Midbrain (tissue), 1 donor: ENCODE data around the gene TRAF3.
"Not testable (repeated sequence)": the region's sequence is repeated elsewhere in the genome, so short reads cannot be mapped to it uniquely, and the experiment has no call there.

Experiments
- DNase-seq: peaks from one replicate; lab custom pipeline; 2025; lab: John Stamatoyannopoulos, UW

Gene TRAF3

DNA sequence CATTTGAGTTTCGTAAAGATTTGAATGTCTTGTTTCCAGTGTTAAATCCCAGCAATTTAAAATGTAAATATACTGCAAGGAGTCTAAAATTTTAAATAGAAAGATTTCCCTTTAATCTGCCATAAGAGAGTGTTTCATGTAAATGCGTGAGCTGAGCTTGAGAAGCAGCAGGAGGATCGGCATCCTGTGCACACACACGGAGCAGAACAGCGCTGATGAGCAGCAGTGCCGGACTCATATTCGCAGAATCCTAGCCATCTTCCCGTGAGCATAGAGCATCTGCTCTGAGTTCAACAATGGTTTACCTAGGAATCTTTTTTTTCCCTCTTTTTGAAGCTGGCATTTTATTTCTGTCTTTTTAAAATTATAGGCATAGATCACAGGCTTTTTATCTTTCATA is 115.4 kb downstream of the TRAF3 start:
- no peak for DNase-seq

DNA sequence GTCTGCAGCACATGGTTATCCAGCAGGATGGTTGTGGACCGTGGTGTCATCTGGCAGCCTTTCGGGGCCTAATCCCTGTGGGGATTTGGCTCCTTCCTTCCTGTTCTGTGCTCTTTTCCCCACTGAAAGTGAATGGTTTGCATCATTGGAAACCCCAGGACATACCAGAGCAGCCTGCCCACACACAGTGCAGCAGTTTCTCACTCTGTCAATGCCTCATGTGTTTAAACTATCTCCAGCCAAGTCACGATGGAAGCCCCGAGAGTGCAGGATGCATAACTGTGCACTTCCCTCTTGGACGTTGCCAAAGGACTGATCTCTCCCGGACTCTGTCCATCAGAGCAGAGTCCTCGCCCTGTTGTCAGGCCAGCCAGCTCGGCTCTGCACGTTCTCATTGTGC is 116.2 kb downstream of the TRAF3 start:
- no peak for DNase-seq

DNA sequence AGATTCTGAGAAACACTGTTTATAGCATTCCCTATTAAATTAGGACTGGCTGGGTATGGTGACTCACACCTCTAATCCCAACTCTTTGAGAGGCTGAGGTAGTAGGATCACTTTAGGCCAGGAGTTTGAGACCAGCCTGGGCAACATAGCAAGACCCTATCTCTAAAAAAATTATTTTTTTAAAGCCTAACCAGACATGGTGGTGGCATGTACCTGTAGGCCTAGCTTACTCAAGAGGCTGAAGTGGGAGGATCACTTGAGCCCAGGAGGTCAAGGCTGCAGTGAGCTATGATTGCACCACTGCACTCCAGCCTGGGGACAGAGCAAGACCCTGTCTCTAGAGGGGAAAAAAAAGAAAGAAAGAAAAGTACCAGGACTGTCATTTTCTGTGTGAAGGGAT is 119.5 kb downstream of the TRAF3 start:
- not testable (repeated sequence) for DNase-seq

DNA sequence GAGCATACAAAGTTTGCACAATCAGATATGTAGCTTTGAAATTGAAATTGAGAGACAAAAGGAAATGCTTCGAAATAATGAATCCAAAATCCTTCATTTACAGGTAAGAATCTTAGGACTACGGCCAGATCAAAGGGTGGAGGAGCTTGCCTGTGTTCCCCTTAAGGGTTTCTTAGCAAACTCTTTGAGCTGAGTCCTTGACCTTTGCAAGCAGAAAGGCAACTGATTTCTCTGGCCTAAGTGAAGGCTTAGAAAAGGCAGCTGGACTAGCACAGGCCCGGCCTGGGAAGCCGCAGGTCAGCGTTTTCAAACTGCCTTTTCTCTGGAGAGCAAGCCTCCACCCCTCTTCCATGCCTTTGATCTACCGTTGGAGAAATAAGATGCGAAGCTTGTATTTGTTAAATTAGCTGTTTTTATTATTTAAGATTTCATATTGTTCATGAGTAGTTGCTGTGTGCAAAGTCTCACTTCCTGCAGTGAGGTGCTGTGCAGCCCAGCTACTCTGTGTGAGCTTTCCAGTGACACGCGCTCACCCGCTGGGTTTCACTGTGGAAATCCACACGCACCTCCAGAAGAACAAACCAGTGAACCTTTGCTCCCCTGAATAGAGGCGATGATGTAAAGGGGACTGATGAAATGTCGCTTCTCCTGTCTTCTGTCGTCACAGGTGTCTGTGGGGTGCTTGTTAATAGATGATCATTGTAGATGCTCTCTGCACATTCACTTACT is 120.2 kb downstream of the TRAF3 start:
- no peak for DNase-seq

DNA sequence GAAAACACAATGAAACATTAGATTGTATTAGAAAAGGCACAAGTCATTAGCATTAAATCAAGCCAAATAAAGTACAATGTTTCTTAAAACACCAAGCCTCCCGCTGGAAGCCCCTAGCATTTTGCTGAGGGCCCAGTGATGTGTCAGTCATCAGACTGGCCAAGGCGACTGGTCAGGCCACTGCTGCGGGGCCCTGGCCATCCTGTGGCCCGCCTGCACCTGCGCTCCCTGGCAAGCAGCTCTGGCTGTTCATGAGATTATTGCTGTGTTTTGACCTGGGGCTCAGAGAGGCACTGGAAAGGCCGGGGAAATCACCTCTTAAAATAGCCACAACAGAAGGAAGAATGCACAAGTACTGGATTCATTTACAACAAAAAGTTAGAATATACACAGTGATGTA is 121.0 kb downstream of the TRAF3 start:
- no peak for DNase-seq

DNA sequence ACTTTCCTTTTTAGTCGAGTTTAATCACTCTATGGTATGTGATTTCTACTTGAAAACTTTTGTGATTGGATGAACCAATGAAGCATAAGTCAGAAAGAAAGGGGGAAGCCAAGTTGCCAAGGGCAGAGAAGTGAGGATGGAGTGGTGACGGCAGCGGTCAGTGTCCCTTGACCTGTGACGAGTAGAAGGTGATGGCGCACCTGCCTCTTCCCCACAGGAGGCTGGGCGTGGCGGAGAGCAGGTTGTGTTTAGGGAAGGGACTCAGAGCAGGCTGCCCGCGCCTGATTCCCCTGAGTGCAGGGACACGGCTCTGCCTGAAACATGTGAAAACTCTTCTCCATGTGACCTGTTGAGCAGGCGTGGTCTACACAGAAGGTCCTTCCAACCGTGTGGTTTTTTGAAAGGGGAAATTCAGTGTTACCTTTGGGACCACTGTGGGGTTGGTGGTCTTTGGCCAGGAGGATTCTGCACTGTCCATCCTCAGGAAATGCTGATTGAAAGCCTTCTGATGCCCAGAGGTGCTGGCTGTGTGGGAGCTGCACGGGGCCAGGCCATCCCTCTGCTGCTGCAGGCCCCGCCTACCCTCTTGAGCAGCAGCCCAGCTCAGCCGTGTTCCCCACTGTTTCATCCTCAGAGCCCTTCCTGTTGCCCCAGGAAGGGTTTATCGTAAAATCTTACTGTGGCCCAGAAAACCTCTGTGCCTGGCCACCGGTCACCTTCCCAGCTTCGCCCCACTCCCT is 121.7 kb downstream of the TRAF3 start:
- no peak for DNase-seq

DNA sequence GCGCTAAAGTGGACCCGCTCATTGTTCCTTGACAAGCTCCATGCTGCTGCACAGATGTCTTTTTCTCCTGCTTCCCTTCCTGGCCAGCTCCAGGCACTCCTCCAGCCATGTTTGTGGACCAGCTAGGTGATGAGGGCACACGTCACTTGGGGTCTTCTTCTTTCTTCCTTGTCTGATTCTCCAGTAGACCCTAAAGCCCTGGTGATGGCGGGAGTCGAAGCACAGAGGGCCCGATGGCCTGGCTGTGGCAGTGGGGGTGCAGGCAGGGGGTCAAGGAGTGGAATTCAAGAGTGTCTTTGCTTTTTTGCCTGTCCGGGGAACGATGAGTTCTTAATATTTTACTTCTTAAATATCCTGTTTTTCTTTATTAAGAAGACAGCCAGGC is 122.3 kb downstream of the TRAF3 start:
- DNase-seq: no peak

DNA sequence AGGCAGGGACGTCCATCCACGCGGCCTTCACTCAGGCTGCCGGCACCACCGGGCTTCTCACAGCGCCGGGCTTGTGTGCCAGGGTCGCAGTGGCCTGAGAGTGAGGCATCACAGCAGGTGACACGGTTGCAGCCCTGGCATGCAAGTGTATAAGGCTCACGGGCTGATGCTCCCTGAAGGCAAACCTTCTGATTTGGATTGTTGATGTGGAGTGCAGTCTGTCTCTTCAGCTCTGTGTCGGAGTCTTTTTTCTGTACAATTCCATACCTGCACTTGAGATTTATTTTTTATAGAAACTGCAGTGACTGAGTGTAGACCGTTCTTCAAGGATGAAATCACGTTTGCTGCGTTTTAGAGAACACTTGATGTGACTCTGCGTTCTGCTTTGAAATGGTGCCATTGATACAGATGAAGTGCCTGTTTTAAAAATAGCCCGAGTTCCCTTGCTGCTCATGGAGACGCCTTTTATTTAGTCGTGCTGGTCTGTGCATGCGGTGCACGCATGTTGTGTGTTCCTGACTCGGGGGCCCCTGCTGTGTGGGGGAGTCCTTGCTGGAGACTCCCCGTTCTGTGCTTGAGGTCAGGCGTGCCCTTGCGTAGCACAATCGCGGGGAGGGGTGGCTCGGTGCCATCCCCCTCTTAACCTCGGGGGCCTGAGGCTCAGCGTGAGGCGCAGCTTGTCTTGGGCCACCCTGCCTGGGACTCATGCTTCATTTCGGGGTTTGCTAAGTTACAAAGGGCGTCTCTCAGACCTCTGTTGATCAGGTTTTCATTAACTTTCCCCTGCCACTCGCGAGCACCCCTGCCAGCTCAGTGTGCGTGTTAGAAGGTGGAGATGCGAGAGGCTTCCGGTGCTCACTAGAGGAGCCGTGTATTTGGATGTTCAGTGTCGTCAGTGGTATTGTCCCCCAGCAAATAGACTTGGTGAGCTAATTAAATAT is 123.7 kb downstream of the TRAF3 start:
- no peak for DNase-seq

DNA sequence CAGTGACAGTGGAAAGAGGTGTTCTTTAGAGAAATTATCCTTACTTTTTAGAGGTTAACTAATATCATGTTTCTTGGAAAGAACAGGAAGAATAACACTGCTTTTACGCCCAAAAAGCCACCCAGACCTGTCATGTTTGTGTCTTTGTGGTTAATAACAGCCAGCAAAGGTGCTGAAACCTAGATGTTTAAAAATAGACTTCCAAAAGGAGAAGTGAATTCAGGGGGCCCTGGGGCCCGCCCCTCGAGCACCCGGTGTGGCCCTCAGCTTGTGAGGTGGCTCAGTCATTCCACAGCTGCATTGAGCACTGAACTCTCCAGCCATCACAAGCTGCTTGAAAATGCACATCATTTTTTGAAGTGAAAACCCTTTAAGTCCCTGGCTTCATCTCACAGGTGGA is 124.4 kb downstream of the TRAF3 start:
- no peak for DNase-seq

DNA sequence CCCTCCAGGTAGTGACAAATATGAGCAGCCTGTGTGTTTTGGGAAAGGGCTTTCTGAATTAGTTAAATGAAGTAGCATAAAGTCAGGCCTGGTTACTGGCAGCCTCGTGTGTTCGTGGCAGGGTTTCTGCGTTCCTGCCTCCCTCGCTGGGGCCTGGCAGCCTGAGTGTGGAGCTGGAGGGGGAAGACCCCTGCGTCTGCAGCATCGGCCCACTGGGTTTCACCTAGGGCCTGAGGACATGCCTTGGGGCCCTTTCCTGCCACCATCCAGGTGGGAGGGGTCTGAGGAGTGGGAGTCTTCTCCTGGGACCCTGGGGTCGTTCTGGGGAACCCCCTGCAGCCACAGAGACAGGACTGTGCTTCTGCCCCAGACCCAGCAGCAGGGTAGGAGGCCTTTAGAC is 124.8 kb downstream of the TRAF3 start:
- no peak for DNase-seq

DNA sequence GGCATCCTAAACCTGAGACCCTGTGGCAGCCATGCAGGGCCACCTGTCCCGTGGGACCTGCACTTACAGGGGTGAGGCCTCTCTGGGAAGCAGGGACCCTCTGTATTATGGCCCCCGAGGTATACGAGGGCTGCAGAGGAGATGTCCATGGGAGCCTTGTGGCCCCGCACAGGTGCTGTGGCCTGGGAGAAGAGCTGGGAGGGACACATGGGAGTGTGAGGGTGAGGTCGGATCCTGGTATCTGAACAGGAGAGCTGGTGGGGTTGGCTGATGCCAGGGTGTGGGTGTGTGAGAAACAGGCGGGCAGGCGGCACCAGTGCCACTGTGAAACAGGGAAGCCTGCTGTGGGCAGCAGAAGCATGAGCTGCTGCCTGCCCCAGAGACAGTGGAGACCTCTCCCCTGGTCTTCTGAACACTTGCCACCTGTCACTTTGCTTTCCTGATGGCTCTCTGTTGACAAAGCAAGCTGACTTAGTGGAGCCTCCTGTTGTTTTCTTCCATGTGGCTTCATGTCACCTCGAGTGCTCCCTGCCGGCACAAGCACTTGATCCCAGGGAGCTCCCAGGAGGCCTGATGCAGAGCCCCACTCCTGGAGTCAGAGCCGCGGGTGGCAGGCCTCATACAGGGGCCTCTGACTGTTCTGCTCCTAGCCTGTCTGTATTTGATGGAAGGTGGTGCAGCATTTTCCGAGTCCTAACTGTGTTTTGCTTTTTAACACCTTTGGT is 125.4 kb downstream of the TRAF3 start:
- DNase-seq: no peak

DNA sequence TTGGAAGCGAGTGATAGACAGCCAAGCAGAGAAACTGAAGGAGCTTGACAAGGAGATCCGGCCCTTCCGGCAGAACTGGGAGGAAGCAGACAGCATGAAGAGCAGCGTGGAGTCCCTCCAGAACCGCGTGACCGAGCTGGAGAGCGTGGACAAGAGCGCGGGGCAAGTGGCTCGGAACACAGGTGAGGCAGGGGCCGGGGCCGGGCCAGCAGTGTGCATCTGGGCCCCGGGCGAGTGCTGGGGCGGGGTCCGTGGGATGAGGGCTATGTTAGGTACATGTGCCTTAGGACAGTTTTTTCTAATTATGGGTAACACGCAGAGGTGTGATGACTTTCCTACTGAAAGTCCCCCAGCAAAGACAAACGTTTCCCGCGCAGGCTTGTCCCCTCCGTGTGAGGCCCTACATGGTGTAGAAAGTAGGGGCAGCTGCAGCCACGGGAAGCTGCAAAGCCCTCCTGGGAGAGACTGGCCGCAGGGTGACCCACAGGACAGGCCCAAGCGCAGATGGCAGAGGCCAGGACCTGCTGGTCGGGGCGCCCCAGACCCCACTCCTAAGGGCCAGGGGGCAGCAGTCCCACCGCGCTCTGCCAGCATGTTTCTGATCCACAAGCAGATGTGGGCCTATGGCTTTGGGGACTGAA is 126.1 kb downstream of the TRAF3 start:
- DNase-seq: no peak

DNA sequence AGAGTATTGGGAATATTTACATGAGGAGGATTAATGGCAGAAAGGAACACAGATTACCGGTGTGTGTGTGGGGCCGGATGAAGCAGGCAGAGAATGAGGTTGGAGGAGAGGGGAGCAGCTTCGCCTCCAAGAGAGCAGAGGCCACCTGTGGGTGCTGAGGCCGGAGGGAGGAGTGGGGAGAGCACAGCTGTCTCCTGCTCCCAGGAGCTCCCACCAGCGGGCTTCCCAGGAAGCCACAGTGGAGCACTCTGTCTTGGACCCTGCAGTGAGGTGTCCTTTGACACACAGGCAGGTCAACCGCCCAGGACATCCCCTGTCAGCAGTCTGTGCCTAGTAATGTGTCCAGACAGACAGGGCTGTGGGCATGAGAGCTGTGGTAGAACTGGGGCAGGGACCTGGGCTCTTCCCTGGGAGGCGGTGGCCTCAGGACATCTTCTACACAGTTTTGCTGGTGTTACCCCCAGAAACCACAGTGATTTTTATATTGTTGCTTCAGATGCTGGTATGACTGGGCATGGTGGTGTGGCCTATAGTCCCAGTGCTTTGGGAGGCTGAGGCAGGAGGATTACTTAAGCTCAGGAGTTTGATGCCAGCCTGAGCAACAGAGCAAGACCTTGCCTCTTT is 126.8 kb downstream of the TRAF3 start:
- DNase-seq: no peak

DNA sequence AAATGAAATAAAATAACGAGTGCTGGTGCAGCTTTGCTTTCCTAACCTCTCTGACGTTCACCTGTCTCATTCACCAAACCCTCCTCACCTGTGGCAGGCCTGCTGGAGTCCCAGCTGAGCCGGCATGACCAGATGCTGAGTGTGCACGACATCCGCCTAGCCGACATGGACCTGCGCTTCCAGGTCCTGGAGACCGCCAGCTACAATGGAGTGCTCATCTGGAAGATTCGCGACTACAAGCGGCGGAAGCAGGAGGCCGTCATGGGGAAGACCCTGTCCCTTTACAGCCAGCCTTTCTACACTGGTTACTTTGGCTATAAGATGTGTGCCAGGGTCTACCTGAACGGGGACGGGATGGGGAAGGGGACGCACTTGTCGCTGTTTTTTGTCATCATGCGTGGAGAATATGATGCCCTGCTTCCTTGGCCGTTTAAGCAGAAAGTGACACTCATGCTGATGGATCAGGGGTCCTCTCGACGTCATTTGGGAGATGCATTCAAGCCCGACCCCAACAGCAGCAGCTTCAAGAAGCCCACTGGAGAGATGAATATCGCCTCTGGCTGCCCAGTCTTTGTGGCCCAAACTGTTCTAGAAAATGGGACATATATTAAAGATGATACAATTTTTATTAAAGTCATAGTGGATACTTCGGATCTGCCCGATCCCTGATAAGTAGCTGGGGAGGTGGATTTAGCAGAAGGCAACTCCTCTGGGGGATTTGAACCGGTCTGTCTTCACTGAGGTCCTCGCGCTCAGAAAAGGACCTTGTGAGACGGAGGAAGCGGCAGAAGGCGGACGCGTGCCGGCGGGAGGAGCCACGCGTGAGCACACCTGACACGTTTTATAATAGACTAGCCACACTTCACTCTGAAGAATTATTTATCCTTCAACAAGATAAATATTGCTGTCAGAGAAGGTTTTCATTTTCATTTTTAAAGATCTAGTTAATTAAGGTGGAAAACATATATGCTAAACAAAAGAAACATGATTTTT is 128.2 kb downstream of the TRAF3 start:
- DNase-seq: no peak

DNA sequence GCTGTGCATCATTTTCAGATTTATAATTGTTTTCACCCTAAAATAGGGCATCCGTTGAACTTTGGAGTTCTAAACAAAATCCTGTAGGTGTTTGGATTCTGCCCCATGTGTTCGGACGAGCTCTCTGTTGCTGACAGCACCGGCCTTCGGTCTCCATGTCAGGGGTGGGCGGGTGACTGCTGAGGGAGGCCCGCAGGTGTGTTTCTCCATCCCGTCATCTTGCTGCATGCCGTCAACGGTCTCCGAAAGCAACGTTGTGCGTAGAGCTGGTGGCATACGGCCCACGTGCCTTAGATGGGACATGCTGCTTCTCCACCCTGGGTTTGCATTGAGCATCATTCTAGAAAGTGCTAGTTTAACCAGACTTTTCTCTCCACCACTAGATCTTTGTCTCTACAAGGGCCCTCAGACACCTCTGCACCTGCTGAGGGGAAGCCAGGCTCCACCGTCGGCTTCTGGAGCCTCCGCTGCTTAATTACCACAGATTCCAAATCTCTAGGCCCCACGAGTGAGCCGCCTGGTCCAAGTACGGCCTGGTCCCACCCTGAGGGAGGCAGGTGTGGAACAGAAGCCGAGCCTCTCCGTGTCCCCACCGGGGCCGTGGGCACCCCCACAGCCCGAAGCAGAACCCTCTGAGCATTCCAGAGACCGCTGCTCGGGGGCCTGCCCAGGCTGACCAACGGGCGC is 129.5 kb downstream of the TRAF3 start:
- DNase-seq: no peak

DNA sequence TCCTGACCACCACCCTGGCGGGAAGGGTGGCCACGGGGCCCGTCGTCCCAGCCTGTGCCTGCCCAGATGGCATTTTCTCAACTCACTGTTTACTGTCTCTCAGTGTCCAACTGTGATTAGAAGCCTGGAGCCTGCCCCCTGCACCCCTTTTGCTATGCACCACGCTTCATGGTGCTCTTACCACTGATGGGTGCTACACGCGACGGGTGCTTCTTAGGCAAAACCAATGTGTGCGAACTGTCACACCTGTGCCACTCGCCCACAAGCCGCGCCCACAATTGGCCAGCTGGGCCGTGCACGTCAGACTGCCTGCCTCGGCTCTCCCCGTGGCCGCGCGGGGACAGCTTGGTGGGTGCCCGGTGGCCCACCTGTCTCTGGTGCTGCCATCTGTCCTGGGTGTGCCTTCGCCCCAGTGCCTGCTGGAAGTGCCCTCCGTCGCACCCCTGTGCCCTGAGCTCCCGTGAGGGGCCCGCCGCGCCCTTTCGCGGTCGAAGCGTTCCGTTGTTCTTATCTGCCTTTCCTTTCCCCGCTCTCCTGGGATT is 130.1 kb downstream of the TRAF3 start:
- DNase-seq: no peak

DNA sequence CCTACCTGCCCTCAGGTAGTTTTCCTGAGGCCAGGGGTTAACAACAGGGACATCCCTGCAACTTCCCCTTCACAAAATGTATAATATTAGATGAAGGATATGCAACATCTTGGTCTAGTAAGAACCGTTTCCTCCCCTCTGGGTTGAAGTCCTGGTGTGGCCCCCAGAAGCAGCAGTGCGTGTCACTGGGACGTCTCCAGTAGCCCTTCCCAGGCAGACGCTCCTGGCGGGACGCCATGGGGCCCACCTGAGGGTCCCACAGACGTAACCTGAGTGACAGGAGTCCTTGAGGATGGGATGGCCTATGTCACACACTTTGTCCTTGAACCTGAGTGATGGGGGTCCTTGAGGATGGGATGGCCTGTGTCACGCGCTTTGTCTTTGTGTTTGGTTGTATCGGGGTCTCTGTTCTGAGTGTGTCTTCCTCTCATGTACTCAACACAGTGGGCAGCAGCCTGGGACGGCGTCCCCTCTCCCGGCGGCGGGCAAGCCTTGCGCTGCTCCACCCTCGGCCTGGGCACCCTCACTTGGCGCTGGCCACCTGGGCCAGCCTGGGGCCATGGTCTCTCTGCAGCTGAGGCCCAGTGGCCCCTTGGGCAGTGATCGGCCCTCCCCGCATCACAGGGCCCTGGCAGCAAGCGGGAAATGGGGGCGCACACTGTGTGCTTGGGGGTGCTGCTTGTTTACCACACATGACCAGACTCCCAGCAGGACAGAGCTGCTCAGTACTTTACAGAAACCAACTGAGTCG is 130.9 kb downstream of the TRAF3 start:
- no peak for DNase-seq
